ENCODE data around the gene SP3. TPM values are rescaled to one million over a fixed set of nuclear protein-coding genes. Genes with fewer than 3 reads are reported as not detected.

Gene SP3
- total and polyA plus RNA-seq, 7 experiments from 2014 or later: 82.6 to 158 (median 128) TPM

DNA sequence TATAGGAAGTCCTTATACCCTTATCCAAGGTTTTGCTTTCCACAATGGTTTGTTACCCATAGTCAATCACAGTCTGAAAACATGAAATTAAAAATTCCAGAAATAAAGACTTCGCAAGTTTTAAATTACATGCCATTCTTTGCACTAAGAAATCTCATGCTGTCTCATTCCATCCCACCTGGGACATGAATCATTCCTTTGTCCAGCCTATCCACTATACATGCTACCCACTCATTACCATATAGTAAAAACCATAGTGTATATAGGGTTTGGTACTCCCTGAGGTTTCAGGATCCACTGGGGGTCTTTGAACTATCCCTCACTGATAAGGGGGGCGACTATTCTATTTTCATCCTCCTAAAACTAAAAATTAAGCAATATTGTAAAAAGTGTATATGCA is 17.0 kb downstream of the SP3 start:
- Mint-ChIP-seq H3K27ac (no peak overlapping the region), H3K36me3 (peaks cover 17 to 48% (median 33%) of the 10 kb centered on the region in 5 donors), H3K4me1 (peaks cover 56 to 94% (median 77%) of the 10 kb centered on the region in 7 donors), H3K4me3 (peak overlapping the region in 4 of 10 donors; percentile 3 to 91 (median 54)), H3K9me3 (no peaks in the 10 kb centered on the region), H3K27me3 (no peaks in the 10 kb centered on the region)
- peaks cover 0 to 3% (median 0%) of the 10 kb centered on the region in 3 experiments for H3K36me3 ChIP-seq (ENCODE audit: control insufficient read depth in 2 of 3, insufficient read depth in 3 of 3, low read length in 3 of 3)
- H3K9me3 ChIP-seq (ENCODE audit: control insufficient read depth in 2 of 3, low read length in 3 of 3): no peaks in the 10 kb centered on the region
- no peak for ATAC-seq
- H3K4me3 ChIP-seq (ENCODE audit: low read length): no peak overlapping the region
- intact Hi-C loops (cut with micrococcal nuclease): no loop called here
- peaks cover 38 to 68% of the 10 kb centered on the region in 2 donors for H3K4me1 ChIP-seq (ENCODE audit: control insufficient read depth in 2 of 2, insufficient read depth in 2 of 2, low read length in 2 of 2)
- no peaks in the 10 kb centered on the region for H3K27me3 ChIP-seq (ENCODE audit: control insufficient read depth in 2 of 2, insufficient read depth in 2 of 2, low read length in 2 of 2)
- no peak overlapping the region for H3K27ac ChIP-seq (ENCODE audit: low read depth, low read length)
- ChIA-PET CTCF (no interaction called here), POLR2A (no interaction called here)
- DNase-seq: no peak

GRCh38 chr2:173947131-173947530 is 18.0 kb downstream of the SP3 start:
- peaks cover 42 to 62% of the 10 kb centered on the region in 2 donors for H3K4me1 ChIP-seq (ENCODE audit: control insufficient read depth in 2 of 2, insufficient read depth in 2 of 2, low read length in 2 of 2)
- CTCF ChIA-PET: no interaction called here

GRCh38 chr2:173943738-173944137 is 21.4 kb downstream of the SP3 start:
- no peaks in the 10 kb centered on the region for H3K9me3 Mint-ChIP-seq
- Histone ChIP-seq H3K4me3 (ENCODE audit: low read length) (no peak overlapping the region), H3K27ac (ENCODE audit: low read depth, low read length) (no peak overlapping the region), H3K9me3 (ENCODE audit: control insufficient read depth in 2 of 3, low read length in 3 of 3) (no peaks in the 10 kb centered on the region), H3K27me3 (ENCODE audit: control insufficient read depth in 2 of 2, insufficient read depth in 2 of 2, low read length in 2 of 2) (no peaks in the 10 kb centered on the region), H3K4me1 (ENCODE audit: control insufficient read depth in 2 of 2, insufficient read depth in 2 of 2, low read length in 2 of 2) (peaks cover 51 to 59% of the 10 kb centered on the region in 2 donors), H3K36me3 (ENCODE audit: control insufficient read depth in 2 of 3, insufficient read depth in 3 of 3, low read length in 3 of 3) (no peaks in the 10 kb centered on the region)
- DNase-seq: no peak
- intact Hi-C loops (cut with micrococcal nuclease): loop anchor here in 1 of 2 donors (1.0 to 2.0 kb wide), 3 partner anchors 8 to 13 kb away; no protein-coding TSS in a partner anchor
- peak overlapping the region in 5 of 10 donors; percentile 6 to 37 (median 26) for H3K4me3 Mint-ChIP-seq
- H3K36me3 Mint-ChIP-seq: peaks cover 12 to 35% (median 18%) of the 10 kb centered on the region in 5 donors
- peak overlapping the region in 2 of 9 donors; percentile 3 to 18 for H3K27ac Mint-ChIP-seq
- ATAC-seq: no peak
- POLR2A ChIA-PET: interaction anchor here (1.1 kb wide), 1 partner anchor 22 kb away, joined by 3 read pairs; no protein-coding TSS in a partner anchor
- no peaks in the 10 kb centered on the region for H3K27me3 Mint-ChIP-seq
- peaks cover 35 to 91% (median 67%) of the 10 kb centered on the region in 7 donors for H3K4me1 Mint-ChIP-seq
- CTCF ChIA-PET: no interaction called here

More at GRCh38 chr2:173947131-173947530, 18.0 kb downstream of the SP3 start:
- no peaks in the 10 kb centered on the region for H3K9me3 ChIP-seq (ENCODE audit: control insufficient read depth in 2 of 3, low read length in 3 of 3)
- H3K27me3 ChIP-seq (ENCODE audit: control insufficient read depth in 2 of 2, insufficient read depth in 2 of 2, low read length in 2 of 2): no peaks in the 10 kb centered on the region
- ATAC-seq: no peak
- intact Hi-C loops (cut with micrococcal nuclease): no loop called here
- H3K36me3 ChIP-seq (ENCODE audit: control insufficient read depth in 2 of 3, insufficient read depth in 3 of 3, low read length in 3 of 3): no peaks in the 10 kb centered on the region
- Mint-ChIP-seq H3K4me3 (peak overlapping the region in 9 of 10 donors; percentile 17 to 91 (median 69)), H3K27ac (peak overlapping the region in 7 of 9 donors; percentile 1 to 89 (median 22)), H3K4me1 (peaks cover 53 to 92% (median 72%) of the 10 kb centered on the region in 7 donors), H3K9me3 (no peaks in the 10 kb centered on the region), H3K36me3 (peaks cover 12 to 43% (median 26%) of the 10 kb centered on the region in 5 donors), H3K27me3 (no peaks in the 10 kb centered on the region)
- no peak for DNase-seq
- POLR2A ChIA-PET: interaction anchor here (0.6 kb wide), 1 partner anchor 1885 kb away, joined by 3 read pairs; no protein-coding TSS in a partner anchor
- no peak overlapping the region for H3K4me3 ChIP-seq (ENCODE audit: low read length)
- no peak overlapping the region for H3K27ac ChIP-seq (ENCODE audit: low read depth, low read length)

DNA sequence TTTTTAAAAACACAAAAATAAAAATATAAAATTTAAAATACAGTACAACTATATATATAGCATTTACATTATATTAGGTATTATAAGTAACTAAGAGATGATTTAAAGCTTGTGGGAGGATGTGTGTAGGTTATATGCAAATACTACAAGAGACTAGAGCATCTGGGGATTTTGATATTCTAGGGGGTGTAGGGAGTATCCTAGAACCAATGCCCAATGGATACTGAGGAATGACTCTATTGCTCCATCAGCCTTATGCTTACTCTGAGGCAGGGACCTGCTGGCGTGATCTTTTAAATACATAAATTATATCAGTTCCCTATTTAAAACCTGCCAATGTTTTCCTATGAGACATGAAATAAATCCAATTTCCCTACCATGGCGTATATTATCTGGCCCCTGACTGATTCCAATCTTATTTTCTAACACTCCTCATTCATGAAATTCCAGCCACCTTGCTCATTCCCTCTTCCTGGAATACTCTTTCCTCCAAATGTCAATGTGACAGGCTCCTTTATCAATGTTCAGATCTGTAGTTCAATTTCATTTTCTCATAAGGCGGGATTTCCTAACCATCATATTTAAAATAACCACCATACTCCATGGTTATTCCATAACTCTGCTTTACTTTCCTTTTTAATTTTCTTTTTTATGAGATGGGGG is 22.2 kb downstream of the SP3 start:
- ATAC-seq (no peak), DNase-seq (no peak)
- Mint-ChIP-seq H3K27ac (peak overlapping the region in 2 of 9 donors; percentile 12 to 18), H3K4me3 (peak overlapping the region in 6 of 10 donors; percentile 6 to 68 (median 30)), H3K36me3 (peaks cover 12 to 35% (median 18%) of the 10 kb centered on the region in 5 donors), H3K9me3 (no peaks in the 10 kb centered on the region), H3K27me3 (no peaks in the 10 kb centered on the region), H3K4me1 (peaks cover 28 to 91% (median 72%) of the 10 kb centered on the region in 7 donors)
- POLR2A ChIA-PET: no interaction called here
- Histone ChIP-seq H3K9me3 (ENCODE audit: control insufficient read depth in 2 of 3, low read length in 3 of 3) (no peaks in the 10 kb centered on the region), H3K27ac (ENCODE audit: low read depth, low read length) (no peak overlapping the region), H3K4me3 (ENCODE audit: low read length) (no peak overlapping the region), H3K27me3 (ENCODE audit: control insufficient read depth in 2 of 2, insufficient read depth in 2 of 2, low read length in 2 of 2) (no peaks in the 10 kb centered on the region), H3K36me3 (ENCODE audit: control insufficient read depth in 2 of 3, insufficient read depth in 3 of 3, low read length in 3 of 3) (no peaks in the 10 kb centered on the region), H3K4me1 (ENCODE audit: control insufficient read depth in 2 of 2, insufficient read depth in 2 of 2, low read length in 2 of 2) (peaks cover 54 to 62% of the 10 kb centered on the region in 2 donors)
- CTCF ChIA-PET: no interaction called here
- intact Hi-C loops (cut with micrococcal nuclease): loop anchor here in 1 of 2 donors (1.0 to 2.0 kb wide), 3 partner anchors 8 to 14 kb away; no protein-coding TSS in a partner anchor

GRCh38 chr2:173941567-173941966 is 23.6 kb downstream of the SP3 start:
- Histone ChIP-seq H3K27me3 (ENCODE audit: control insufficient read depth in 2 of 2, insufficient read depth in 2 of 2, low read length in 2 of 2) (no peaks in the 10 kb centered on the region), H3K36me3 (ENCODE audit: control insufficient read depth in 2 of 3, insufficient read depth in 3 of 3, low read length in 3 of 3) (no peaks in the 10 kb centered on the region), H3K4me3 (ENCODE audit: low read length) (no peak overlapping the region), H3K9me3 (ENCODE audit: control insufficient read depth in 2 of 3, low read length in 3 of 3) (no peaks in the 10 kb centered on the region), H3K4me1 (ENCODE audit: control insufficient read depth in 2 of 2, insufficient read depth in 2 of 2, low read length in 2 of 2) (peaks cover 50 to 65% of the 10 kb centered on the region in 2 donors), H3K27ac (ENCODE audit: low read depth, low read length) (no peak overlapping the region)
- Mint-ChIP-seq H3K36me3 (peaks cover 0 to 22% (median 13%) of the 10 kb centered on the region in 5 donors), H3K4me3 (peak overlapping the region in 7 of 10 donors; percentile 30 to 77 (median 49)), H3K4me1 (peaks cover 14 to 77% (median 64%) of the 10 kb centered on the region in 7 donors), H3K9me3 (no peaks in the 10 kb centered on the region), H3K27me3 (no peaks in the 10 kb centered on the region), H3K27ac (peak overlapping the region in 5 of 9 donors; percentile 25 to 53 (median 41))
- ATAC-seq (no peak), DNase-seq (no peak)
- CTCF ChIA-PET: no interaction called here
- intact Hi-C loops (cut with micrococcal nuclease): no loop called here
- POLR2A ChIA-PET: no interaction called here

GRCh38 chr2:173940208-173941020 is 24.8 kb downstream of the SP3 start:
- H3K9me3 Mint-ChIP-seq: no peaks in the 10 kb centered on the region
- no peaks in the 10 kb centered on the region for H3K27me3 Mint-ChIP-seq
- H3K36me3 Mint-ChIP-seq: peaks cover 0 to 19% (median 12%) of the 10 kb centered on the region in 5 donors
- no peak overlapping the region for H3K4me3 ChIP-seq (ENCODE audit: low read length)
- peaks cover 42 to 60% of the 10 kb centered on the region in 2 donors for H3K4me1 ChIP-seq (ENCODE audit: control insufficient read depth in 2 of 2, insufficient read depth in 2 of 2, low read length in 2 of 2)
- no peak for ATAC-seq
- H3K27me3 ChIP-seq (ENCODE audit: control insufficient read depth in 2 of 2, insufficient read depth in 2 of 2, low read length in 2 of 2): no peaks in the 10 kb centered on the region
- H3K27ac Mint-ChIP-seq: peak overlapping the region in 7 of 9 donors; percentile 0 to 88 (median 48)
- peak overlapping the region in 8 of 10 donors; percentile 13 to 67 (median 54) for H3K4me3 Mint-ChIP-seq
- H3K9me3 ChIP-seq (ENCODE audit: control insufficient read depth in 2 of 3, low read length in 3 of 3): no peaks in the 10 kb centered on the region
- H3K4me1 Mint-ChIP-seq: peaks cover 5 to 66% (median 54%) of the 10 kb centered on the region in 7 donors
- H3K27ac ChIP-seq (ENCODE audit: low read depth, low read length): no peak overlapping the region
- ChIA-PET POLR2A (interaction anchor here (0.6 kb wide), 1 partner anchor 13 kb away, joined by 3 read pairs; no protein-coding TSS in a partner anchor), CTCF (interaction anchor here (0.6 kb wide), 1 partner anchor 824 kb away, joined by 5 read pairs; no protein-coding TSS in a partner anchor)
- H3K36me3 ChIP-seq (ENCODE audit: control insufficient read depth in 2 of 3, insufficient read depth in 3 of 3, low read length in 3 of 3): no peaks in the 10 kb centered on the region
- no peak for DNase-seq
- intact Hi-C loops (cut with micrococcal nuclease): no loop called here

All from naive thymus-derived CD4-positive, alpha-beta T cell (primary cell).